IMR-90 (cell line): ENCODE data around the gene COX14. TPM values are rescaled to one million over a fixed set of nuclear protein-coding genes. Genes with fewer than 3 reads are reported as not detected.

Experiments
- ATAC-seq: fragments of 200-7000 bp; cut with Tn5 transposase; 2 replicates; pipeline ENCODE4 v1.9.1; 2020; ENCODE audit warnings: low read depth, mild to moderate bottlenecking, moderate library complexity
- BruUV-seq: library from RNA; stranded (reverse); fragments of 400-500 nt; replicated peaks from 2 replicates; lab custom pipeline; 2021; lab: Mats Ljungman, UMichigan
- CTCF ChIA-PET: fragments of 300-600 bp; formaldehyde crosslinking; extraction: SDS; loops from one replicate; lab custom pipeline; 2021; ENCODE audit warnings: antibody characterized with exemption; lab: Yijun Ruan, JAX
- POLR2A ChIA-PET: fragments of 300-600 bp; sonication (Branson Sonifier 250); formaldehyde crosslinking; loops from one replicate; lab custom pipeline; 2022; ENCODE audit warnings: antibody characterized with exemption; ENCODE audit not compliant: unreplicated experiment; lab: Charles Lee
- DNase-seq: peaks from one replicate; pipeline ENCODE4 v3.0.0; 2013
- H2AFZ ChIP-seq: replicated peaks from 2 replicates; pipeline ENCODE3; 2013; ENCODE audit warnings: low read length, mild to moderate bottlenecking; ENCODE audit not compliant: poor library complexity
- H2AK5ac ChIP-seq: 2 replicates; pipeline ENCODE4 v1.6.1; 2013; ENCODE audit warnings: low read depth, low read length, inconsistent platforms
- H2AK9ac ChIP-seq: replicated peaks from 2 replicates; pipeline ENCODE3; 2013; ENCODE audit warnings: mild to moderate bottlenecking, low read depth, low read length, moderate library complexity; ENCODE audit not compliant: poor library complexity
- H2BK120ac ChIP-seq: 2 replicates; pipeline ENCODE4 v1.6.1; 2013; ENCODE audit warnings: low read depth, low read length, inconsistent platforms
- H2BK15ac ChIP-seq: 3 replicates; pipeline ENCODE4 v1.6.1; 2013; ENCODE audit warnings: low read depth, low read length, inconsistent platforms
- H2BK20ac ChIP-seq: 2 replicates; pipeline ENCODE4 v1.6.1; 2013; ENCODE audit warnings: low read depth, mild to moderate bottlenecking, inconsistent platforms, low read length, moderate library complexity
- H2BK5ac ChIP-seq: 2 replicates; pipeline ENCODE4 v1.6.1; 2013; ENCODE audit warnings: mild to moderate bottlenecking, low read depth, low read length, inconsistent platforms; ENCODE audit not compliant: poor library complexity, severe bottlenecking
- H3K14ac ChIP-seq: replicated peaks from 2 replicates; pipeline ENCODE4 v1.6.1; 2013; ENCODE audit warnings: low read depth, low read length, inconsistent platforms
- H3K18ac ChIP-seq: 2 replicates; pipeline ENCODE4 v1.6.1; 2013; ENCODE audit warnings: low read depth, low read length, control low read depth
- H3K23ac ChIP-seq: 2 replicates; pipeline ENCODE4 v1.6.1; 2013; ENCODE audit warnings: low read depth, low read length, inconsistent platforms
- H3K27ac ChIP-seq: 2 replicates; pipeline ENCODE4 v1.5.1; 2013; ENCODE audit warnings: mild to moderate bottlenecking, control low read depth, low read length; ENCODE audit not compliant: insufficient read depth
- H3K27me3 ChIP-seq: 2 replicates; pipeline ENCODE4 v1.6.1; 2013; ENCODE audit warnings: low read length; ENCODE audit not compliant: control insufficient read depth, insufficient read depth
- H3K36me3 ChIP-seq: 2 replicates; pipeline ENCODE4 v1.6.1; 2013; ENCODE audit warnings: low read length, mixed read lengths; ENCODE audit not compliant: control insufficient read depth, insufficient read depth
- H3K4ac ChIP-seq: 2 replicates; pipeline ENCODE4 v1.6.1; 2013; ENCODE audit warnings: low read depth, low read length, inconsistent platforms
- H3K4me1 ChIP-seq: 2 replicates; pipeline ENCODE4 v1.6.1; 2013; ENCODE audit warnings: low read length, mixed read lengths; ENCODE audit not compliant: control insufficient read depth, insufficient read depth
- H3K4me2 ChIP-seq: 2 replicates; pipeline ENCODE4 v1.6.1; 2013; ENCODE audit warnings: low read depth, mild to moderate bottlenecking, control low read depth, low read length, moderate library complexity
- H3K4me3 ChIP-seq: 2 replicates; pipeline ENCODE4 v1.5.1; 2013; ENCODE audit warnings: low read depth, mild to moderate bottlenecking, control low read depth, low read length, moderate library complexity; ENCODE audit not compliant: insufficient read depth
- H3K56ac ChIP-seq: 2 replicates; pipeline ENCODE4 v1.6.1; 2013; ENCODE audit warnings: low read length, inconsistent platforms; ENCODE audit not compliant: insufficient read depth; ENCODE audit errors: extremely low read depth
- H3K79me1 ChIP-seq, 2 experiments: 2 replicates each; pipeline ENCODE4 v1.6.1; 2013; ENCODE audit warnings: low read length in 2 of 2, inconsistent platforms in 1 of 2, low read depth in 1 of 2
- H3K9ac ChIP-seq: 2 replicates; pipeline ENCODE4 v1.6.1; 2013; ENCODE audit warnings: low read depth, low read length, control low read depth
- H3K9me1 ChIP-seq: 2 replicates; pipeline ENCODE4 v1.6.1; 2013; ENCODE audit warnings: low read length, inconsistent platforms; ENCODE audit not compliant: insufficient read depth
- H3K9me3 ChIP-seq: 2 replicates; pipeline ENCODE4 v1.6.1; 2013; ENCODE audit warnings: low read length; ENCODE audit not compliant: control insufficient read depth, insufficient read depth
- H4K20me1 ChIP-seq: 2 replicates; pipeline ENCODE4 v1.6.1; 2013; ENCODE audit warnings: low read length, inconsistent platforms; ENCODE audit not compliant: insufficient read depth
- H4K5ac ChIP-seq: 2 replicates; pipeline ENCODE4 v1.6.1; 2013; ENCODE audit warnings: mild to moderate bottlenecking, low read depth, low read length, control low read depth
- H4K8ac ChIP-seq, 2 experiments: 2 replicates each; pipeline ENCODE4 v1.6.1; 2013; ENCODE audit warnings: low read depth in 2 of 2, low read length in 2 of 2, control low read depth in 1 of 2, inconsistent platforms in 1 of 2
- H4K91ac ChIP-seq: 2 replicates; pipeline ENCODE4 v1.6.1; 2013; ENCODE audit warnings: low read depth, low read length, inconsistent platforms; ENCODE audit not compliant: insufficient read depth
- BHLHE40 ChIP-seq: fragments of 150-350 bp; IDR thresholded peaks from 2 replicates; pipeline ENCODE4 v1.6.1; 2016; ENCODE audit warnings: mild to moderate bottlenecking, low read depth, low read length
- CEBPB ChIP-seq: IDR thresholded peaks from 2 replicates; pipeline ENCODE4 v1.6.1; 2012; ENCODE audit warnings: low read depth, low read length, improper control_type of control experiment
- CHD1 ChIP-seq: IDR thresholded peaks from 2 replicates; pipeline ENCODE4 v1.6.1; 2012; ENCODE audit warnings: low read depth, low read length, improper control_type of control experiment
- FOS ChIP-seq: fragments of 150-350 bp; IDR thresholded peaks from 2 replicates; pipeline ENCODE4 v1.6.1; 2016; ENCODE audit warnings: low read depth, low read length
- MAFK ChIP-seq: IDR thresholded peaks from 2 replicates; pipeline ENCODE4 v1.6.1; 2012; ENCODE audit warnings: low read depth, low read length, improper control_type of control experiment
- MAZ ChIP-seq: IDR thresholded peaks from 2 replicates; pipeline ENCODE4 v1.6.1; 2012; ENCODE audit warnings: low read depth, mild to moderate bottlenecking, low read length, improper control_type of control experiment, moderate library complexity, borderline replicate concordance
- MXI1 ChIP-seq: IDR thresholded peaks from 2 replicates; pipeline ENCODE4 v1.6.1; 2012; ENCODE audit warnings: low read depth, mild to moderate bottlenecking, low read length, moderate library complexity, borderline replicate concordance
- NFE2L2 ChIP-seq: fragments of 150-350 bp; IDR thresholded peaks from 2 replicates; pipeline ENCODE4 v1.6.1; 2016; ENCODE audit warnings: low read depth, mild to moderate bottlenecking, low read length
- POLR2A ChIP-seq: IDR thresholded peaks from 2 replicates; pipeline ENCODE4 v1.6.1; 2012; ENCODE audit warnings: mild to moderate bottlenecking, low read depth, low read length
- RAD21 ChIP-seq: IDR thresholded peaks from 2 replicates; pipeline ENCODE4 v1.6.1; 2012; ENCODE audit warnings: low read length, improper control_type of control experiment
- RCOR1 ChIP-seq: IDR thresholded peaks from 2 replicates; pipeline ENCODE4 v1.6.1; 2012; ENCODE audit warnings: mild to moderate bottlenecking, low read length, improper control_type of control experiment; ENCODE audit not compliant: insufficient replicate concordance
- RFX5 ChIP-seq: IDR thresholded peaks from 2 replicates; pipeline ENCODE4 v1.8.0; 2012; ENCODE audit warnings: low read depth, mild to moderate bottlenecking, low read length, moderate library complexity
- SMC3 ChIP-seq: fragments of 150-350 bp; IDR thresholded peaks from 2 replicates; pipeline ENCODE4 v1.6.1; 2016; ENCODE audit warnings: low read depth, mild to moderate bottlenecking, antibody characterized with exemption, low read length, moderate library complexity
- USF2 ChIP-seq: fragments of 150-350 bp; IDR thresholded peaks from 2 replicates; pipeline ENCODE4 v1.6.1; 2017; ENCODE audit warnings: mild to moderate bottlenecking, antibody characterized with exemption, low read length, low read depth
- WGBS, 2 experiments: methylation state at CpG; one replicate each; pipeline versions ENCODE4 v1.1.5 to v1.1.7; 2013; ENCODE audit warnings: missing lambda C conversion rate in 2 of 2; ENCODE audit not compliant: insufficient read length in 1 of 2; ENCODE audit errors: extremely low coverage in 2 of 2; 5-methylcytosine and 5-hydroxymethylcytosine counted together
- dilution Hi-C: fragments of 300-500 bp; cut with HindIII; formaldehyde crosslinking; loops from one replicate; pipeline ENCODE4 v1.14.3; 2018; ENCODE audit warnings: low sequenced_read_pairs; ENCODE audit not compliant: unreplicated experiment
- in situ Hi-C: fragments of 300-500 bp; cut with MboI; formaldehyde crosslinking; loops from 3 replicates; pipeline ENCODE4 v1.14.3; 2019; ENCODE audit warnings: low sequenced_read_pairs, inconsistent platforms, mixed read lengths
- intact Hi-C: fragments of 100-400 bp; cut with micrococcal nuclease; formaldehyde crosslinking; loops from 2 replicates; pipeline ENCODE4 v1.10.0; 2022
- polyA plus RNA-seq, 3 experiments: library from polyadenylated mRNA; depleted of rRNA; stranded (reverse); fragments of >200 nt; gene quantifications; 2 replicates each; pipeline ENCODE4 v1.2.3, GENCODE V29; 2012; ENCODE audit warnings: low replicate concordance in 1 of 3
- total RNA-seq: library from RNA; depleted of rRNA; stranded (reverse); fragments of >200 nt; gene quantifications from 2 replicates; pipeline ENCODE4 v1.2.3, GENCODE V29; 2012
- TF ChIP-seq, protein P1 (sequence below): conservative IDR thresholded peaks from 2 replicates; pipeline ENCODE4 v1.5.1; 2012; ENCODE audit warnings: mild to moderate bottlenecking, low read depth, low read length, improper control_type of control experiment
- TF ChIP-seq, protein P2 (sequence below): fragments of 150-350 bp; IDR thresholded peaks from 2 replicates; pipeline ENCODE4 v1.6.1; 2016; ENCODE audit warnings: low read depth, mild to moderate bottlenecking, low read length, moderate library complexity, borderline replicate concordance

The COX14 gene
- total and polyA plus RNA-seq, 2 of the 4 experiments (the other 2 are of a cell fraction): 30.8 to 81.8 TPM

- peak overlapping the region; percentile 59 for H2BK5ac ChIP-seq
- no TSS peak for BruUV-seq
- H3K9ac ChIP-seq: no peak overlapping the region
- no peaks in the 10 kb centered on the region; the same call in 1 of the 2 replicates for H3K36me3 ChIP-seq
- DNase-seq (peak; percentile 28), ATAC-seq (peak; percentile 59)
- peaks cover 29% of the 10 kb centered on the region for H4K20me1 ChIP-seq
- H3K56ac ChIP-seq: no peak overlapping the region
- no peak overlapping the region for H3K4me3 ChIP-seq
- no peak overlapping the region for H2BK15ac ChIP-seq
- peaks cover 12 to 64% of the 10 kb centered on the region in 2 experiments for H3K79me1 ChIP-seq
- H4K5ac ChIP-seq: no peak overlapping the region
- no peak overlapping the region for H4K91ac ChIP-seq
- no CpG with 5 or more reads among the region's 2 CpGs for WGBS, 2 experiments
- dilution Hi-C loops: no loop called here
- TF ChIP-seq CEBPB: no peak
- TF ChIP-seq, protein P1, sequence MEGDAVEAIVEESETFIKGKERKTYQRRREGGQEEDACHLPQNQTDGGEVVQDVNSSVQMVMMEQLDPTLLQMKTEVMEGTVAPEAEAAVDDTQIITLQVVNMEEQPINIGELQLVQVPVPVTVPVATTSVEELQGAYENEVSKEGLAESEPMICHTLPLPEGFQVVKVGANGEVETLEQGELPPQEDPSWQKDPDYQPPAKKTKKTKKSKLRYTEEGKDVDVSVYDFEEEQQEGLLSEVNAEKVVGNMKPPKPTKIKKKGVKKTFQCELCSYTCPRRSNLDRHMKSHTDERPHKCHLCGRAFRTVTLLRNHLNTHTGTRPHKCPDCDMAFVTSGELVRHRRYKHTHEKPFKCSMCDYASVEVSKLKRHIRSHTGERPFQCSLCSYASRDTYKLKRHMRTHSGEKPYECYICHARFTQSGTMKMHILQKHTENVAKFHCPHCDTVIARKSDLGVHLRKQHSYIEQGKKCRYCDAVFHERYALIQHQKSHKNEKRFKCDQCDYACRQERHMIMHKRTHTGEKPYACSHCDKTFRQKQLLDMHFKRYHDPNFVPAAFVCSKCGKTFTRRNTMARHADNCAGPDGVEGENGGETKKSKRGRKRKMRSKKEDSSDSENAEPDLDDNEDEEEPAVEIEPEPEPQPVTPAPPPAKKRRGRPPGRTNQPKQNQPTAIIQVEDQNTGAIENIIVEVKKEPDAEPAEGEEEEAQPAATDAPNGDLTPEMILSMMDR: no peak
- TF ChIP-seq FOS: no peak
- TF ChIP-seq RAD21: no peak
- no peak for TF ChIP-seq BHLHE40
- TF ChIP-seq POLR2A: no peak
- no peak for TF ChIP-seq NFE2L2
- TF ChIP-seq MXI1: no peak
- no peak for TF ChIP-seq RFX5
- no peak for TF ChIP-seq RCOR1
- TF ChIP-seq MAFK: no peak
- no peak for TF ChIP-seq SMC3
- TF ChIP-seq USF2: no peak
- TF ChIP-seq, protein P2, sequence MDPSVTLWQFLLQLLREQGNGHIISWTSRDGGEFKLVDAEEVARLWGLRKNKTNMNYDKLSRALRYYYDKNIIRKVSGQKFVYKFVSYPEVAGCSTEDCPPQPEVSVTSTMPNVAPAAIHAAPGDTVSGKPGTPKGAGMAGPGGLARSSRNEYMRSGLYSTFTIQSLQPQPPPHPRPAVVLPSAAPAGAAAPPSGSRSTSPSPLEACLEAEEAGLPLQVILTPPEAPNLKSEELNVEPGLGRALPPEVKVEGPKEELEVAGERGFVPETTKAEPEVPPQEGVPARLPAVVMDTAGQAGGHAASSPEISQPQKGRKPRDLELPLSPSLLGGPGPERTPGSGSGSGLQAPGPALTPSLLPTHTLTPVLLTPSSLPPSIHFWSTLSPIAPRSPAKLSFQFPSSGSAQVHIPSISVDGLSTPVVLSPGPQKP: no peak
- no peak for TF ChIP-seq CHD1
- no peak for TF ChIP-seq MAZ
- no peak overlapping the region for H3K23ac ChIP-seq
- H2BK20ac ChIP-seq: no peak overlapping the region
- ChIA-PET POLR2A (no interaction called here), CTCF (interaction anchor here (0.6 kb wide), 1 partner anchor 75 kb away, joined by 3 read pairs; no protein-coding TSS in a partner anchor)
- no peak overlapping the region for H2AK9ac ChIP-seq
- peaks cover 12% of the 10 kb centered on the region; the same call in 1 of the 2 replicates for H3K9me1 ChIP-seq
- H3K4me2 ChIP-seq: no peak overlapping the region; the same call in 1 of the 2 replicates
- H3K18ac ChIP-seq: no peak overlapping the region
- in situ Hi-C loops: no loop called here
- H3K14ac ChIP-seq: no peak overlapping the region
- no peak overlapping the region for H2BK120ac ChIP-seq
- intact Hi-C loops: no loop called here
- no peaks in the 10 kb centered on the region for H3K27me3 ChIP-seq
- no peak overlapping the region for H3K4ac ChIP-seq
- no peak overlapping the region for H4K8ac ChIP-seq
- H2AK5ac ChIP-seq: no peak overlapping the region
- H3K27ac ChIP-seq: no peak overlapping the region
- H3K4me1 ChIP-seq: peaks cover 7% of the 10 kb centered on the region
- no peak overlapping the region for H2AFZ ChIP-seq
- H3K9me3 ChIP-seq: no peaks in the 10 kb centered on the region
These were observed 45.2 kb downstream of the COX14 start for GRCh38 chr12:50157259-50157658.
